Caco-2 (cell line): ENCODE results near the gene ADD3. TPM values are rescaled to one million over a fixed set of nuclear protein-coding genes. Genes with fewer than 3 reads are reported as not detected.
A peak's percentile ranks its signal among the peaks of the same experiment; 100 is the strongest.

Source experiments
- BruUV-seq: library from RNA; stranded (reverse); fragments of 400-500 nt; replicated peaks from 2 replicates; lab custom pipeline; 2021; lab: Mats Ljungman, UMichigan
- CTCF ChIA-PET: fragments of 300-600 bp; sonication (Branson Sonifier 250); formaldehyde crosslinking; loops from one replicate; lab custom pipeline; 2022; ENCODE audit warnings: antibody characterized with exemption; lab: Charles Lee
- POLR2A ChIA-PET: fragments of 300-600 bp; sonication (Branson Sonifier 250); formaldehyde crosslinking; loops from one replicate; lab custom pipeline; 2022; ENCODE audit warnings: antibody characterized with exemption; lab: Charles Lee
- DNase-seq, 2 experiments: peaks; one replicate each; pipeline versions ENCODE4 v3.0.0 to v3.0.0-alpha.2; 2020 to 2022
- H3K27me3 ChIP-seq: replicated peaks from 2 replicates; pipeline ENCODE4 v1.6.0; 2011; ENCODE audit warnings: low read length; ENCODE audit not compliant: control insufficient read depth, insufficient read depth
- H3K36me3 ChIP-seq: 2 replicates; pipeline ENCODE4 v1.5.1; 2011; ENCODE audit warnings: low read length; ENCODE audit not compliant: control insufficient read depth, insufficient read depth
- H3K4me1 ChIP-seq: fragments of 250-450 bp; sonication (Bioruptor Pico); 2 replicates; pipeline ENCODE4 v1.5.1; 2020; ENCODE audit warnings: mild to moderate bottlenecking
- H3K4me3 ChIP-seq: 2 replicates; pipeline ENCODE4 v1.5.1; 2011; ENCODE audit warnings: low read depth, mild to moderate bottlenecking, control low read depth, low read length
- H3K9me3 ChIP-seq: fragments of 250-450 bp; sonication (Bioruptor Pico); 2 replicates; pipeline ENCODE4 v1.5.1; 2020; ENCODE audit warnings: mild to moderate bottlenecking, moderate library complexity
- H3K27ac Mint-ChIP-seq: one replicate; pipeline ENCODE4 v1.8.0; 2022; ENCODE audit warnings: mixed read lengths; ENCODE audit not compliant: unreplicated experiment
- H3K27me3 Mint-ChIP-seq: one replicate; pipeline ENCODE4 v1.8.0; 2022; ENCODE audit warnings: mixed read lengths; ENCODE audit not compliant: insufficient read depth, unreplicated experiment
- H3K36me3 Mint-ChIP-seq: one replicate; pipeline ENCODE4 v1.8.0; 2022; ENCODE audit warnings: mild to moderate bottlenecking, mixed read lengths; ENCODE audit not compliant: insufficient read depth, unreplicated experiment
- H3K4me1 Mint-ChIP-seq: one replicate; pipeline ENCODE4 v1.8.0; 2022; ENCODE audit warnings: low read depth, mixed read lengths; ENCODE audit not compliant: unreplicated experiment
- H3K4me3 Mint-ChIP-seq: one replicate; pipeline ENCODE4 v1.8.0; 2022; ENCODE audit warnings: mild to moderate bottlenecking, moderate library complexity, mixed read lengths; ENCODE audit not compliant: unreplicated experiment
- H3K9me3 Mint-ChIP-seq: one replicate; pipeline ENCODE4 v1.8.0; 2022; ENCODE audit warnings: mixed read lengths; ENCODE audit not compliant: unreplicated experiment
- intact Hi-C: fragments of 100-400 bp; cut with micrococcal nuclease; formaldehyde crosslinking; loops from one replicate; pipeline ENCODE4 v1.10.0; 2022; ENCODE audit not compliant: unreplicated experiment
- total RNA-seq: library from RNA; stranded (reverse); gene quantifications from 2 replicates; pipeline ENCODE4 v1.2.3, GENCODE V29; 2022
- TF ChIP-seq, protein P1 (sequence below), 2 experiments: fragments of 200-600 bp in 1 of 2; IDR thresholded peaks; 1 replicate in 1 of 2; 2 replicates in 1 of 2; pipeline versions ENCODE4 v1.5.1 to v1.8.0; 2011 to 2022; ENCODE audit warnings: antibody characterized with exemption in 1 of 2, control low read depth in 1 of 2, inconsistent platforms in 1 of 2, low read depth in 1 of 2, low read length in 1 of 2, mild to moderate bottlenecking in 1 of 2, moderate library complexity in 1 of 2; ENCODE audit not compliant: insufficient read depth in 1 of 2, severe bottlenecking in 1 of 2, unreplicated experiment in 1 of 2

Gene ADD3
- total RNA-seq, 1 experiment from 2014 or later: 264 TPM

DNA sequence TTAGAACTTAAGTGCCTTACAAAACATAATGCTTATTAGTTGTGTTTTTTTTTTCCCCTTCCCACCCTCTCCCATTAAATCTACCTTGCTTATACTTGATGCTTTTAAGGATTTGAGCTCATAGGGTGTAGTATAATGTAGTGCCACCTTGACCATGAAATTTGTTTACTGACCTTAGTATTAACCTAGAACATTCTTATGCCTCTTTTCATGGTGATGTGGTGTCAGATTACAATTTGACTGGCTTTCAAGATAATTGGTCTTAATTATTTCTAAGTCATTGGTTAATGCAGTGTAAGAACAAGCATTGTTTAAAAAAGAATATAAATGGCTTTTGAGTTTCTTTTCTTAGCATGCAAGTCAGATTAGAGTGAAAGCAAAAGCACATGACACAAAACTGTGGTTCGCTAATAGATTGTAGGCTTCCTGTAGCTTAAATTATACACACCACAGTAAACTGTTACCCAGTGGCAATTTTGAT, 61.8 kb downstream of the ADD3 start:
- H3K9me3 Mint-ChIP-seq: no peaks in the 10 kb centered on the region
- peaks cover 53% of the 10 kb centered on the region for H3K4me1 ChIP-seq
- no peak overlapping the region for H3K4me3 ChIP-seq
- peaks cover 49% of the 10 kb centered on the region for H3K4me1 Mint-ChIP-seq
- DNase-seq: no peak
- CTCF ChIA-PET: interaction anchor here (2.3 kb wide), 1 partner anchor 185 kb away, joined by 5 read pairs; no protein-coding TSS in a partner anchor
- no TSS peak for BruUV-seq
- no peaks in the 10 kb centered on the region; the same call in 1 of the 2 replicates for H3K9me3 ChIP-seq
- H3K27me3 Mint-ChIP-seq: no peaks in the 10 kb centered on the region
- intact Hi-C loops: no loop called here
- no peak overlapping the region for H3K27ac Mint-ChIP-seq
- H3K36me3 Mint-ChIP-seq: peaks cover 12% of the 10 kb centered on the region
- POLR2A ChIA-PET: interaction anchor here (0.5 to 0.6 kb wide), 2 partner anchors 138 to 185 kb away, joined by 4 read pairs; no protein-coding TSS in a partner anchor
- H3K36me3 ChIP-seq: no peaks in the 10 kb centered on the region; the same call in 1 of the 2 replicates
- no peak overlapping the region for H3K4me3 Mint-ChIP-seq
- no peaks in the 10 kb centered on the region for H3K27me3 ChIP-seq
- TF ChIP-seq, protein P1, sequence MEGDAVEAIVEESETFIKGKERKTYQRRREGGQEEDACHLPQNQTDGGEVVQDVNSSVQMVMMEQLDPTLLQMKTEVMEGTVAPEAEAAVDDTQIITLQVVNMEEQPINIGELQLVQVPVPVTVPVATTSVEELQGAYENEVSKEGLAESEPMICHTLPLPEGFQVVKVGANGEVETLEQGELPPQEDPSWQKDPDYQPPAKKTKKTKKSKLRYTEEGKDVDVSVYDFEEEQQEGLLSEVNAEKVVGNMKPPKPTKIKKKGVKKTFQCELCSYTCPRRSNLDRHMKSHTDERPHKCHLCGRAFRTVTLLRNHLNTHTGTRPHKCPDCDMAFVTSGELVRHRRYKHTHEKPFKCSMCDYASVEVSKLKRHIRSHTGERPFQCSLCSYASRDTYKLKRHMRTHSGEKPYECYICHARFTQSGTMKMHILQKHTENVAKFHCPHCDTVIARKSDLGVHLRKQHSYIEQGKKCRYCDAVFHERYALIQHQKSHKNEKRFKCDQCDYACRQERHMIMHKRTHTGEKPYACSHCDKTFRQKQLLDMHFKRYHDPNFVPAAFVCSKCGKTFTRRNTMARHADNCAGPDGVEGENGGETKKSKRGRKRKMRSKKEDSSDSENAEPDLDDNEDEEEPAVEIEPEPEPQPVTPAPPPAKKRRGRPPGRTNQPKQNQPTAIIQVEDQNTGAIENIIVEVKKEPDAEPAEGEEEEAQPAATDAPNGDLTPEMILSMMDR (IDR thresholded peaks at IDR 0.05; ENCODE audit: insufficient read depth in 1 of 2, low read depth in 1 of 2, low read length in 1 of 2, severe bottlenecking in 1 of 2, unreplicated experiment in 1 of 2): no peak

DNA sequence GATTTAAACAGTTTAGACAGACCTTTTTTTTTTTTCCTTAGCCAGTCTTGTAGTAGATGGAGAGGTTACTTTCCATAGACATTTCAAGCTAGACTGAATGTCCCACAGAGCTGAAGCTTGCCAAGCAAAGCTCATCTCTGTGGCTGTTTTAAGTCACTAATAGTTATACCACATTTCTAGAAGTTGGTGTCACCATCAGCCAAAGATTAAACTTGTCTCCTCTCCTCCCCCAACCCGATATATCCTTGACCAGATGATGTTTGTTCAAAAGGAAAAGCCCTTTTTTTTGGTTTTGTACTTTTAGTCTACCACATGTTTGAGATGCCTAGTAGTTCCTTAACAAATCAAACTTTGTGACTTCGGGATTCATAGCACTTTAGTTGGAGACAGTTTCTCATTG, 66.1 kb downstream of the ADD3 start:
- Mint-ChIP-seq H3K36me3 (peaks cover 21% of the 10 kb centered on the region), H3K4me1 (peaks cover 63% of the 10 kb centered on the region), H3K9me3 (no peaks in the 10 kb centered on the region), H3K27ac (peak overlapping the region; percentile 77), H3K27me3 (no peaks in the 10 kb centered on the region), H3K4me3 (no peak overlapping the region)
- H3K4me1 ChIP-seq: peaks cover 61% of the 10 kb centered on the region
- no TSS peak for BruUV-seq
- no peak for DNase-seq
- no peaks in the 10 kb centered on the region; the same call in 1 of the 2 replicates for H3K9me3 ChIP-seq
- no peaks in the 10 kb centered on the region for H3K27me3 ChIP-seq
- TF ChIP-seq, protein P1 (IDR thresholded peaks at IDR 0.05; ENCODE audit: insufficient read depth in 1 of 2, low read depth in 1 of 2, low read length in 1 of 2, severe bottlenecking in 1 of 2, unreplicated experiment in 1 of 2): no peak
- POLR2A ChIA-PET: interaction anchor here (0.7 kb wide), 1 partner anchor 86 kb away, joined by 4 read pairs; no protein-coding TSS in a partner anchor
- CTCF ChIA-PET: no interaction called here
- no peaks in the 10 kb centered on the region; the same call in 1 of the 2 replicates for H3K36me3 ChIP-seq
- no peak overlapping the region for H3K4me3 ChIP-seq
- intact Hi-C loops: no loop called here

DNA sequence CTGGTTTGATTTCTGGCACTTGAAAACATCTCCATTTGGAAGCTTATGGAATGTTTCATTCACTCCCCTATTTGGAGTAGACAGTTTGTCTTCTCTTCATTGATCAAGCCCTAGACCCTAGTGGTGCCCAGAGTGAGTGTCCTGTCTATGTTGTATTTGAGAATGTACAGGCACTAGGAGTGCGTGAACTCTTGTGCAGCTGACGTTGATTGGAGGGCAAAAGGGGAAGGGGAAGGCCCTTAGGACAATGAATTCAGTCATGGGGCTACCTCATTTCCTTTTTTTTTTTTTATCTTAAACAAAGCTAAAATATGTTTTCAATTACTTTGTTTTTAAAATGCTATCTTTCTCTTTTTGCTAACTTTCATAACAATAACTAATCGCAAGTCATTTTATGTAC, 66.5 kb downstream of the ADD3 start:
- H3K36me3 ChIP-seq: no peaks in the 10 kb centered on the region; the same call in 1 of the 2 replicates
- no peak overlapping the region for H3K4me3 ChIP-seq
- POLR2A ChIA-PET: interaction anchor here (0.6 kb wide), 1 partner anchor 193 kb away, joined by 3 read pairs; no protein-coding TSS in a partner anchor
- Mint-ChIP-seq H3K36me3 (peaks cover 24% of the 10 kb centered on the region), H3K27ac (peak overlapping the region; percentile 77), H3K4me1 (peaks cover 65% of the 10 kb centered on the region), H3K9me3 (no peaks in the 10 kb centered on the region), H3K4me3 (no peak overlapping the region), H3K27me3 (no peaks in the 10 kb centered on the region)
- peaks cover 59% of the 10 kb centered on the region for H3K4me1 ChIP-seq
- BruUV-seq: no TSS peak
- TF ChIP-seq, protein P1 (IDR thresholded peaks at IDR 0.05; ENCODE audit: insufficient read depth in 1 of 2, low read depth in 1 of 2, low read length in 1 of 2, severe bottlenecking in 1 of 2, unreplicated experiment in 1 of 2): no peak
- intact Hi-C loops: no loop called here
- H3K9me3 ChIP-seq: no peaks in the 10 kb centered on the region; the same call in 1 of the 2 replicates
- H3K27me3 ChIP-seq: no peaks in the 10 kb centered on the region
- no peak for DNase-seq
- CTCF ChIA-PET: no interaction called here
